ENCODE measurements around the gene P2RX5. TPM values are rescaled to one million over a fixed set of nuclear protein-coding genes. Genes with fewer than 3 reads are reported as not detected.
"Not testable (repeated sequence)": the region's sequence is repeated elsewhere in the genome, so short reads cannot be mapped to it uniquely, and the experiment has no call there.

The P2RX5 gene
- polyA plus RNA-seq: 1 to 10 TPM; 5.9 to 8.9 (median 8.4) TPM

- H3K4me1 Mint-ChIP-seq: peaks cover 32 to 33% of the 10 kb centered on the region in 2 donors
These were observed at the start of gene P2RX5 for GRCh38 chr17:3695723-3696411. Gene P2RX5, minus strand, starts transcription at chr17:3696155. Its CDS starts 150 bp downstream, at chr17:3696005.

GRCh38 chr17:3745071-3745470 is 49.1 kb upstream of the P2RX5 start:
- H3K4me1 Mint-ChIP-seq: peaks cover 7 to 15% of the 10 kb centered on the region in 2 donors
- no peak for DNase-seq
- no peak overlapping the region for H3K4me3 Mint-ChIP-seq
- no peaks in the 10 kb centered on the region for H3K9me3 Mint-ChIP-seq
- H3K27ac Mint-ChIP-seq: no peak overlapping the region
- peaks cover 0 to under 1% (median 0%) of the 10 kb centered on the region in 3 donors for H3K36me3 Mint-ChIP-seq
- peaks cover 1 to 4% (median 3%) of the 10 kb centered on the region in 3 donors for H3K27me3 Mint-ChIP-seq (ENCODE audit: low read depth in 3 of 3)

More at GRCh38 chr17:3695723-3696411, at the start of gene P2RX5:
- Mint-ChIP-seq H3K36me3 (peaks cover 0 to 4% (median 0%) of the 10 kb centered on the region in 3 donors), H3K27ac (peak within 1 kb of the TSS; percentile 30 to 86 (median 66)), H3K27me3 (ENCODE audit: low read depth in 3 of 3) (peaks cover 3 to 9% (median 6%) of the 10 kb centered on the region in 3 donors), H3K9me3 (no peaks in the 10 kb centered on the region), H3K4me3 (peak within 1 kb of the TSS; percentile 83 to 92 (median 92))
- DNase-seq: peak; percentile 45 to 60 (median 53)

DNA sequence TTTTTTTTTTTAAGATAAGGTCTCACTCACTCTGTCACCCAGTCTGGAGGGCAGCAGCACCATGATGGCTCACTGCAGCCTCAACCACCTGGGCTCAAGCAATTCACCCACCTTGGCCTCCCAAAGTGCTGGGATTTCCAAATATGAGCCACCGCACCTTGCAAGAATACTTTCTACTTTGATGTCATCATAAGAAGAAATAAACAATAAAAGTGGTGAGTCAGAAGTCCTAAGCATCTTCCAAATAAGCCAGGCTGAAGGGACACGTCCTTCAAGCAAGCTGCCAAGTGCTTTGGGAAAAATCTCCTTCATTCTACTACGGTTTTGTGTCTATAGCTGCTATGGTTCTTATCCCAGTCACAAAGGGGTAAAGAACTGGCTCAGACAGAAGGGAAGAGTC is 48.1 kb upstream of the P2RX5 start:
- DNase-seq: no peak
- H3K4me3 Mint-ChIP-seq: no peak overlapping the region
- no peaks in the 10 kb centered on the region for H3K9me3 Mint-ChIP-seq
- peaks cover 0 to 3% (median 0%) of the 10 kb centered on the region in 3 donors for H3K36me3 Mint-ChIP-seq
- H3K27me3 Mint-ChIP-seq (ENCODE audit: low read depth in 3 of 3): peaks cover 1 to 4% (median 3%) of the 10 kb centered on the region in 3 donors
- peaks cover 14 to 25% of the 10 kb centered on the region in 2 donors for H3K4me1 Mint-ChIP-seq
- H3K27ac Mint-ChIP-seq: no peak overlapping the region

DNA sequence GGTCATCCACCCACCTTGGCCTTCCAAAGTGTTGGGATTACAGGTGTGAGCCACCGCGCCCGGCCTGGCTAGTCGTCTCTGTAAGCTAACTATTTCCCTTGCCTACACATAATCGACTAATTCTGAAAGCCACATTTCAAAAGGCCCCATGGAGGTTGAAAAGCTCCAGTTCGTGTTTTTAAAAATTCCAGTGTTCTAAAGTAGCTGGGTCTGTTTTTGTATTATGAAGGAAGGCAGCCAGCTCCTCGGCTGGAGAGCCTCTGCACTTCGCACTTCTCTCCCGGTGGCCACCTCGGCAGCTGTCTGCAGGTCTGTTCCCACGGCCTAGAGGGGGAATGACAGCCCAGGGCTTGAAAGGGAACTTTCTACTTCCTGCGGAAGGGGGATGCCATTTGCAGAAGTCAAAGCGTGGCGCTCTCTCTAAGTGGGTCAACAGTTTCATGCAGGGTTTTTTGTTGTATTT is 44.7 kb upstream of the P2RX5 start:
- Mint-ChIP-seq H3K4me3 (peak overlapping the region; percentile 24 to 70 (median 49)), H3K27ac (peak overlapping the region in 5 of 6 donors; percentile 34 to 90 (median 81)), H3K27me3 (ENCODE audit: low read depth in 3 of 3) (peaks cover 2 to 4% (median 3%) of the 10 kb centered on the region in 3 donors), H3K9me3 (no peaks in the 10 kb centered on the region), H3K4me1 (peaks cover 31 to 44% of the 10 kb centered on the region in 2 donors), H3K36me3 (peaks cover 0 to 3% (median 0%) of the 10 kb centered on the region in 3 donors)
- DNase-seq: peak; percentile 40 to 44 (median 43)

DNA sequence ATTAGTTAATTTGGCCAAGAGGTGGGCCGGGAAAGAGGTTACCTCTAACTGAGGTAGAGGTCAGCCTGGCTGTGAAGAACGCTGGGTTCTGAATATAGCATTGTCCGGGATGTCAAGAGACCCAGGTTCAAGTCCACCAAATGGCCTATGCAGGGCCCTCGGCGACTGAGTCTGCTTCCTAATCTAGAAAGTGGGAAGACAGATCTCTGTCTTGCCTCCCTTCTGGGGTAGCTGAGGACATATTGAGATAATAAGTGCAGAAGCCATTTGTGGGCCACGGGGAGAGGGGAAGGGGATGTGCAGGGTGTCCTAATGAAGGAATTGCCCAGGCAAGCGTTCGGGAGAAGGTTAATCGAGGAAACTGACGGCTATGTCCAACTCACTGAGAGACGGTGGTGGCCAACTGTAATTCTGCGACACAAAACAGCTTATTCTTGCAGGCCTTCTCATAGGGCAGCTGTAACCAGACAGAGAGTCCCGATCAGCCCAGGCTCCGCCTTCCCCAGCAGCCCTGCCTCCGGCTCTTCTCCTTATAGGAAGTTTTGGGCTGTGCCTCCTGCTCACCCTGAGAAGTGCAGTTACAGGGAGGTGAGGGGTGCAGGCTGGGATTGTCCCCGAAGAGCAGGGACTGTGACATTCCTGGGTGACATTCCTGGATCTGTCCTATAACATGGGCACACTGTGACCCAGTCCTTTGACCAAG is 43.6 kb upstream of the P2RX5 start:
- Mint-ChIP-seq H3K4me3 (peak overlapping the region in 1 of 5 donors; percentile 47), H3K27me3 (ENCODE audit: low read depth in 3 of 3) (peaks cover 4% of the 10 kb centered on the region in 3 donors), H3K9me3 (no peaks in the 10 kb centered on the region), H3K4me1 (peaks cover 31 to 44% of the 10 kb centered on the region in 2 donors), H3K27ac (peak overlapping the region; percentile 18 to 88 (median 50)), H3K36me3 (peaks cover 0 to 3% (median 0%) of the 10 kb centered on the region in 3 donors)
- no peak for DNase-seq

GRCh38 chr17:3738562-3739295 is 42.8 kb upstream of the P2RX5 start:
- Mint-ChIP-seq H3K36me3 (peaks cover 0 to 3% (median 0%) of the 10 kb centered on the region in 3 donors), H3K9me3 (no peaks in the 10 kb centered on the region), H3K27me3 (ENCODE audit: low read depth in 3 of 3) (peaks cover 4 to 7% (median 4%) of the 10 kb centered on the region in 3 donors), H3K4me1 (peaks cover 31 to 44% of the 10 kb centered on the region in 2 donors), H3K27ac (peak overlapping the region; percentile 9 to 88 (median 56)), H3K4me3 (peak overlapping the region in 2 of 5 donors; percentile 2 to 16)
- DNase-seq: peak; percentile 33 to 37 (median 36)

GRCh38 chr17:3735515-3735914 is 39.6 kb upstream of the P2RX5 start:
- peaks cover 27 to 34% of the 10 kb centered on the region in 2 donors for H3K4me1 Mint-ChIP-seq
- peaks cover 2 to 6% (median 5%) of the 10 kb centered on the region in 3 donors for H3K27me3 Mint-ChIP-seq (ENCODE audit: low read depth in 3 of 3)
- H3K27ac Mint-ChIP-seq: peak overlapping the region in 1 of 6 donors; percentile 14
- H3K9me3 Mint-ChIP-seq: no peaks in the 10 kb centered on the region
- no peak for DNase-seq
- no peak overlapping the region for H3K4me3 Mint-ChIP-seq
- H3K36me3 Mint-ChIP-seq: peaks cover 0 to 3% (median 0%) of the 10 kb centered on the region in 3 donors

DNA sequence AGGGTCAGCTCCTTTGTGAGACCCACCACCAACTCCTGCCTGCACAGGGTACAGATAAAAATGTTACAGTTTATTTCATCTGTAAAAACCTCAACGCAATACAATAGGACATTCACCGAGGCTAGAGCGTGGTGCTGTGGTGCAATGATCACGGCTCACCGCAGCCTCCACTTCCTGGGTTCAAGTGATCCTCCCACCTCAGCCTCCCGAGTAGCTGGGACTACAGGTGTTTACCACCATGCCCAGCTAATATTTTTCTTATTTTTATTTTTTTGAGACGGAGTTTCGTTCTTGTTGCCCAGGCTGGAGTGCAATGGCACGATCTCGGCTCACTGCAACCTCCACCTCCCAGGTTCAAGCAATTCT is 38.9 kb upstream of the P2RX5 start:
- H3K9me3 Mint-ChIP-seq; DNase-seq; H3K36me3 Mint-ChIP-seq; H3K27ac Mint-ChIP-seq; H3K27me3 Mint-ChIP-seq (ENCODE audit: low read depth in 3 of 3); H3K4me3 Mint-ChIP-seq: not testable (repeated sequence)
- peaks cover 24 to 28% of the 10 kb centered on the region in 2 donors for H3K4me1 Mint-ChIP-seq

DNA sequence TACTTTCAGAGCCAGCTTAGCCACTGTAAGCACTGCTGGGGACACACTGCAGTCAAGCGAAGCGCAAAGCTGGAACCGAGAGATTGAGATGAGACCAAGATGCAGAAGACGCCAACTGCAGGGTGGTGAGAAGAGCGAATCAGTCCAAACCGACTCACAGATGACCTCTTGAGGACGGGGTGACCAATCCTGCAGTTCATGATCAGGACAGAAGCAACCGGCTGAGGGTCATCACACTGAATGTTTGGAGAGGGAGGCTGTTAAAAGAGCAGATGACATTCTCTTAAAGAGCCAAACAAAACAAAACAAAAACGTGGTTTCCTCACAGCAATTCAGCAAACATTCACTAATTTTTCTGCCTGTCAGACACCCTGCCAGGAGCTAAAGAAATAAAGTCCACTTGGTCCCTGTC is 36.3 kb upstream of the P2RX5 start:
- no peak overlapping the region for H3K27ac Mint-ChIP-seq
- no peaks in the 10 kb centered on the region for H3K36me3 Mint-ChIP-seq
- H3K4me3 Mint-ChIP-seq: no peak overlapping the region

GRCh38 chr17:3730881-3731429 is 35.0 kb upstream of the P2RX5 start:
- H3K4me1 Mint-ChIP-seq: no peaks in the 10 kb centered on the region
- no peak for DNase-seq
- H3K27ac Mint-ChIP-seq: no peak overlapping the region
- peaks cover 2 to 6% (median 2%) of the 10 kb centered on the region in 3 donors for H3K27me3 Mint-ChIP-seq (ENCODE audit: low read depth in 3 of 3)
- H3K9me3 Mint-ChIP-seq: no peaks in the 10 kb centered on the region
- H3K4me3 Mint-ChIP-seq: no peak overlapping the region
- no peaks in the 10 kb centered on the region for H3K36me3 Mint-ChIP-seq

More for the DNA sequence above, 36.3 kb upstream of the P2RX5 start:
- Mint-ChIP-seq H3K9me3 (no peaks in the 10 kb centered on the region), H3K27me3 (ENCODE audit: low read depth in 3 of 3) (peaks cover 2 to 6% (median 5%) of the 10 kb centered on the region in 3 donors), H3K4me1 (peaks cover 0 to 1% of the 10 kb centered on the region in 2 donors)
- DNase-seq: no peak

DNA sequence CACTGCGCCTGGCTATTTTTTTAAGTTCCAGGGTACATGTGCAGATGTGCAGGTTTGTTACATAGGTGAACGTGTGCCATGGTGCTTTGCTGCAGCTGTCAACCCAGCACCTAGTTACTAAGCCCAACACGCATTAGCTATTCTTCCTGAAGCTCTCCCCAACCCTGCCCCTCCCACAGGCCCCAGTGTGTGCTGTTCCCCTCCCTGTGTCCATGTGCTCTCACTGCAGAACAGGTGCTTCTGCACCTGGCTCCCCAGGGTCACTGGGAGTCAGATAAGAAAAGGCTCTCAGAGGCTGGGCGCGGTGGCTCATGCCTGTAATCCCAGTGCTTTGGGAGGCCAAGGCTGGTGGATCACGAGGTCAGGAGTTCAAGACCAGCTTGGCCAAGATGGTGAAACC is 33.9 kb upstream of the P2RX5 start:
- H3K9me3 Mint-ChIP-seq: no peaks in the 10 kb centered on the region
- no peak for DNase-seq
- H3K27me3 Mint-ChIP-seq (ENCODE audit: low read depth in 3 of 3): peaks cover 0 to 3% (median 2%) of the 10 kb centered on the region in 3 donors
- no peaks in the 10 kb centered on the region for H3K36me3 Mint-ChIP-seq
- no peak overlapping the region for H3K4me3 Mint-ChIP-seq
- H3K4me1 Mint-ChIP-seq: peaks cover 2 to 4% of the 10 kb centered on the region in 2 donors
- no peak overlapping the region for H3K27ac Mint-ChIP-seq

DNA sequence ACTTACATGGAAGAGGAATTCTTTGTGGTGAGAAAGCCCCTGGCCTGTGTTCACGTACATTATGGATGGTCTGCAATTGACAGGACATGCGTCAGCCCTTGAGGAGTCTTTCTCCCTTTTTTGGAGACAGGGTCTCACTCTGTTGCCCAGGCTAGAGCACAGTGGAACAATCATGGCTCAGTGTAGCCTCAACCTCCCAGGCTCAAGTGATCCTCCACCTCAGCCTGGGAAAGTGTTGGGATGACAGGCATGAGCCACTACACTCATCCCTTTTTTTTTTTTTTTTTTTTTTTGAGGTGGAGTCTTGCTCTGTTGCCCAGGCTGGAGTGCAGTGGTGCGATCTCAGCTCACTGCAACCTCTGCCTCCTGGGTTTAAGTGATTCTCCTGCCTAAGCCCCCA is 32.1 kb upstream of the P2RX5 start:
- H3K36me3 Mint-ChIP-seq; H3K4me3 Mint-ChIP-seq; DNase-seq; H3K9me3 Mint-ChIP-seq; H3K27me3 Mint-ChIP-seq (ENCODE audit: low read depth in 3 of 3); H3K27ac Mint-ChIP-seq: not testable (repeated sequence)
- peaks cover 12 to 16% of the 10 kb centered on the region in 2 donors for H3K4me1 Mint-ChIP-seq

GRCh38 chr17:3727041-3727440 is 31.1 kb upstream of the P2RX5 start:
- DNase-seq: no peak
- Mint-ChIP-seq H3K9me3 (no peaks in the 10 kb centered on the region), H3K4me3 (no peak overlapping the region), H3K4me1 (peaks cover 22 to 25% of the 10 kb centered on the region in 2 donors), H3K27ac (peak overlapping the region in 1 of 6 donors; percentile 8), H3K27me3 (ENCODE audit: low read depth in 3 of 3) (peaks cover 2 to 11% (median 4%) of the 10 kb centered on the region in 3 donors), H3K36me3 (no peaks in the 10 kb centered on the region)
